HepG2 (cell line): ENCODE data around the gene UBC. TPM values are rescaled to one million over a fixed set of nuclear protein-coding genes. Genes with fewer than 3 reads are reported as not detected.
A peak's percentile ranks its signal among the peaks of the same experiment; 100 is the strongest.

ENCODE experiments used
- ATAC-seq: fragments of 200-7000 bp; cut with Tn5 transposase; 3 replicates; pipeline ENCODE4 v1.9.1; 2020; ENCODE audit warnings: mild to moderate bottlenecking, moderate library complexity
- BruUV-seq: library from RNA; stranded (reverse); fragments of 400-500 nt; replicated peaks from 2 replicates; lab custom pipeline; 2021; lab: Mats Ljungman, UMichigan
- CTCF ChIA-PET: fragments of 300-600 bp; formaldehyde crosslinking; extraction: SDS; loops from one replicate; lab custom pipeline; 2021; ENCODE audit warnings: low total read pairs, inconsistent platforms, low intra/inter-chr PET ratio; lab: Yijun Ruan, JAX
- POLR2A ChIA-PET: fragments of 350-600 bp; sonication (Branson Sonifier 250); formaldehyde crosslinking; loops from one replicate; lab custom pipeline; 2020; ENCODE audit warnings: antibody characterized with exemption, inconsistent platforms; lab: Yijun Ruan, JAX
- DNase-seq: peaks from one replicate; pipeline ENCODE4 v3.0.0-alpha.2; 2015; ENCODE audit warnings: low spot score
- FAIRE-seq: peaks from 3 replicates; lab custom pipeline; 2011; peaks lifted over from hg19 to GRCh38; lab: Jason Lieb, UNC
- H2AFZ ChIP-seq: one replicate; pipeline ENCODE4 v1.6.1; 2011; ENCODE audit warnings: low read length, inconsistent platforms
- H3K27ac ChIP-seq: fragments of 300-600 bp; 3 replicates; pipeline ENCODE4 v1.8.0; 2011; ENCODE audit warnings: mixed run types, mild to moderate bottlenecking, mixed read lengths, low read length, inconsistent platforms; ENCODE audit not compliant: insufficient read depth; ENCODE audit errors: extremely low read length
- H3K27me3 ChIP-seq, 2 experiments: fragments of 200-600 bp in 1 of 2; 2 replicates in 1 of 2; 3 replicates in 1 of 2; pipeline versions ENCODE4 v1.6.0 to v1.8.0; 2011; ENCODE audit warnings: low read length in 2 of 2, mild to moderate bottlenecking in 2 of 2, moderate library complexity in 2 of 2, inconsistent platforms in 1 of 2; ENCODE audit not compliant: insufficient read depth in 2 of 2, control insufficient read depth in 1 of 2
- H3K36me3 ChIP-seq, 2 experiments: fragments of 200-600 bp in 1 of 2; replicated peaks in 1 of 2; 2 replicates in 1 of 2; 3 replicates in 1 of 2; pipeline versions ENCODE4 v1.5.1 to v1.8.0; 2011; ENCODE audit warnings: low read length in 2 of 2, inconsistent platforms in 1 of 2; ENCODE audit not compliant: insufficient read depth in 2 of 2, control insufficient read depth in 1 of 2
- H3K4me1 ChIP-seq: 2 replicates; pipeline ENCODE4 v1.5.1; 2012; ENCODE audit warnings: low read length, inconsistent platforms; ENCODE audit not compliant: insufficient read depth
- H3K4me2 ChIP-seq: 2 replicates; pipeline ENCODE4 v1.6.0; 2011; ENCODE audit warnings: low read depth, low read length, inconsistent platforms
- H3K4me3 ChIP-seq, 3 experiments: fragments of 200-600 bp in 1 of 3; sonication (generic), shearing (Covaris generic) in 1 of 3; replicated peaks in 1 of 3; 2 replicates each; pipeline ENCODE4 v1.5.1; 2011 to 2016; ENCODE audit warnings: low read length in 3 of 3, inconsistent platforms in 2 of 3, low read depth in 2 of 3, mild to moderate bottlenecking in 2 of 3, control low read depth in 1 of 3, mixed read lengths in 1 of 3; ENCODE audit not compliant: insufficient read depth in 1 of 3
- H3K79me2 ChIP-seq: one replicate; pipeline ENCODE4 v1.6.1; 2011; ENCODE audit warnings: low read length, inconsistent platforms; ENCODE audit not compliant: insufficient read depth
- H3K9ac ChIP-seq: 2 replicates; pipeline ENCODE4 v1.6.0; 2011; ENCODE audit warnings: mild to moderate bottlenecking, low read depth, low read length, inconsistent platforms; ENCODE audit not compliant: insufficient read depth
- H3K9me3 ChIP-seq: 2 replicates; pipeline ENCODE4 v1.5.1; 2012; ENCODE audit warnings: mild to moderate bottlenecking, low read length
- H4K20me1 ChIP-seq: 2 replicates; pipeline ENCODE4 v1.6.0; 2011; ENCODE audit warnings: inconsistent platforms, mild to moderate bottlenecking, low read length, moderate library complexity; ENCODE audit not compliant: insufficient read depth
- JUNB ChIP-seq: sonication (generic); formaldehyde crosslinking; IDR thresholded peaks from 2 replicates; pipeline ENCODE4 v1.8.0; 2022; ENCODE audit warnings: missing genetic modification reagents, mild to moderate bottlenecking, borderline replicate concordance
- KDM1A ChIP-seq: IDR thresholded peaks from 2 replicates; pipeline ENCODE4 v1.6.1; 2016; ENCODE audit warnings: missing compliant biosample characterization
- NCOA1 ChIP-seq: sonication (generic); formaldehyde crosslinking; IDR thresholded peaks from 2 replicates; pipeline ENCODE4 v1.9.0; 2021; ENCODE audit warnings: missing genetic modification reagents
- NCOA2 ChIP-seq: sonication (generic); formaldehyde crosslinking; IDR thresholded peaks from 2 replicates; pipeline ENCODE4 v1.8.0; 2022; ENCODE audit warnings: inconsistent platforms
- PAX8 ChIP-seq: sonication (generic); formaldehyde crosslinking; IDR thresholded peaks from 2 replicates; pipeline ENCODE4 v1.8.0; 2022; ENCODE audit warnings: mild to moderate bottlenecking, missing genetic modification reagents, borderline replicate concordance
- SSRP1 ChIP-seq: IDR thresholded peaks from 2 replicates; pipeline ENCODE4 v1.6.1; 2016; ENCODE audit warnings: control low read depth
- ZMYM3 ChIP-seq: sonication (generic); formaldehyde crosslinking; IDR thresholded peaks from 2 replicates; pipeline ENCODE4 v1.5.1; 2020; ENCODE audit warnings: mild to moderate bottlenecking, missing genetic modification reagents
- ZNF143 ChIP-seq: sonication (generic); formaldehyde crosslinking; IDR thresholded peaks from 2 replicates; pipeline ENCODE4 v1.4.0; 2020; ENCODE audit warnings: missing genetic modification reagents
- ZNF18 ChIP-seq: sonication (generic); formaldehyde crosslinking; IDR thresholded peaks from 2 replicates; pipeline ENCODE4 v1.8.0; 2022; ENCODE audit warnings: mild to moderate bottlenecking, missing genetic modification reagents; ENCODE audit not compliant: insufficient replicate concordance
- ZNF770 ChIP-seq: sonication (generic); formaldehyde crosslinking; IDR thresholded peaks from 2 replicates; pipeline ENCODE4 v1.5.0; 2020; ENCODE audit warnings: mild to moderate bottlenecking, missing genetic modification reagents
- WGBS: methylation state at CpG from one replicate; pipeline ENCODE4 v1.1.6; 2017; ENCODE audit warnings: low lambda C conversion rate; 5-methylcytosine and 5-hydroxymethylcytosine counted together
- in situ Hi-C: cut with HindIII; loops from 2 replicates; pipeline ENCODE4 v1.10.0; 2017; ENCODE audit warnings: low pct_unique_long_range_greater_than_20kb; ENCODE audit not compliant: extremely low pct_ligation_motif_present
- intact Hi-C: fragments of 100-400 bp; cut with micrococcal nuclease; formaldehyde crosslinking; loops from one replicate; pipeline ENCODE4 v1.10.0; 2022; ENCODE audit not compliant: unreplicated experiment
- polyA plus RNA-seq, 8 experiments: library from polyadenylated mRNA; depleted of rRNA in 3 of 8; stranded (reverse) in 7 of 8; unstranded in 1 of 8; fragments of >200 nt; fragmentation: Illumina TruSeq in 4 of 8; extraction: Trizol in 4 of 8; gene quantifications; 2 replicates each; pipeline versions ENCODE4 v1.2.1 to v1.2.3, GENCODE V29; 2011 to 2016; ENCODE audit warnings: low read depth in 4 of 8, missing spikeins in 1 of 8, mixed read lengths in 1 of 8; ENCODE audit not compliant: insufficient read depth in 1 of 8
- total RNA-seq, 5 experiments: library from RNA; depleted of rRNA; stranded (reverse); fragments of >200 nt; fragmentation: Illumina TruSeq; extraction: Trizol; gene quantifications; 2 replicates each; pipeline ENCODE4 v1.2.3, GENCODE V29; 2016; ENCODE audit warnings: low read depth in 1 of 5
- TF ChIP-seq, protein P1 (sequence below): sonication (generic); formaldehyde crosslinking; IDR thresholded peaks from 2 replicates; pipeline ENCODE4 v1.9.0; 2022; ENCODE audit warnings: missing genetic modification reagents, mild to moderate bottlenecking, borderline replicate concordance
- TF ChIP-seq, protein P2 (sequence below): sonication (generic); formaldehyde crosslinking; IDR thresholded peaks from 2 replicates; pipeline ENCODE4 v1.5.1; 2020; ENCODE audit warnings: mild to moderate bottlenecking, missing genetic modification reagents, moderate library complexity

The UBC gene
- total and polyA plus RNA-seq, 2 of the 13 experiments (the other 11 are each of a cell fraction or from before 2014, with no cell fraction given), result 805 to 1,432 TPM

DNA sequence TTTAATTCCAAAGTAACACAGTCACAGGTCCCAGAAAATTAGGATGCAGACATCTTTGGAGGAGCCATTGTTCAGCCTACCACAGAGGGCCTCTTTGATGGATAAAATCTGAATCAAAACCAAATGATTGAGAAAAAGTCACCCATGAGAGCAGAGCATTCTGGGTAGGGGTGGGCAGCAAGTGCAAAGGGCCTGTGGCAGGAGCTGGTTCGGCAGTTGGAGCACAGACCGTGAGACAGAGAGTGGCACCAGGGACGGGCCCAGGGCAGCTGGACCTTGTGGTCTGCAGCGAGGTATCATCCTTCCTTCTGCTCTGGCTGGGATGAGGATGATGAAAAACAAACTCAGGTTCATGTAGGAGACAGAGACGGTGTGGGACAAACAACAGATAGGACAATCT lies 18.0 kb downstream of the UBC start:
- POLR2A ChIA-PET, result interaction anchor here (0.9 kb wide), 1 partner anchor 12 kb away, joined by 3 read pairs; no protein-coding TSS in a partner anchor
- ATAC-seq (no peak), DNase-seq (no peak), FAIRE-seq (no peak)
- BruUV-seq, result no TSS peak
- H3K79me2 ChIP-seq, result peaks cover 16% of the 10 kb centered on the region
- 60% methylated on average over 5 of the region's 5 CpGs for WGBS
- no peaks in the 10 kb centered on the region for H3K27me3 ChIP-seq
- no peak overlapping the region for H3K4me3 ChIP-seq
- no peak overlapping the region for H3K27ac ChIP-seq
- H4K20me1 ChIP-seq, result no peaks in the 10 kb centered on the region; the same call in 1 of the 2 replicates
- no peaks in the 10 kb centered on the region for H3K36me3 ChIP-seq
- no peak overlapping the region for H3K4me2 ChIP-seq
- intact Hi-C loops, result no loop called here
- H3K4me1 ChIP-seq, result peaks cover 66% of the 10 kb centered on the region
- TF ChIP-seq ZNF770 (CRISPR knock-in tag), result no peak
- TF ChIP-seq, protein P1, sequence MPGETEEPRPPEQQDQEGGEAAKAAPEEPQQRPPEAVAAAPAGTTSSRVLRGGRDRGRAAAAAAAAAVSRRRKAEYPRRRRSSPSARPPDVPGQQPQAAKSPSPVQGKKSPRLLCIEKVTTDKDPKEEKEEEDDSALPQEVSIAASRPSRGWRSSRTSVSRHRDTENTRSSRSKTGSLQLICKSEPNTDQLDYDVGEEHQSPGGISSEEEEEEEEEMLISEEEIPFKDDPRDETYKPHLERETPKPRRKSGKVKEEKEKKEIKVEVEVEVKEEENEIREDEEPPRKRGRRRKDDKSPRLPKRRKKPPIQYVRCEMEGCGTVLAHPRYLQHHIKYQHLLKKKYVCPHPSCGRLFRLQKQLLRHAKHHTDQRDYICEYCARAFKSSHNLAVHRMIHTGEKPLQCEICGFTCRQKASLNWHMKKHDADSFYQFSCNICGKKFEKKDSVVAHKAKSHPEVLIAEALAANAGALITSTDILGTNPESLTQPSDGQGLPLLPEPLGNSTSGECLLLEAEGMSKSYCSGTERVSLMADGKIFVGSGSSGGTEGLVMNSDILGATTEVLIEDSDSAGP, result 0 out of 2 replicates have a peak, but pooled peaks have one; percentile 26
- TF ChIP-seq ZNF143 (CRISPR knock-in tag), result peak; percentile 58; the same call in 1 of the 2 replicates
- peak; percentile 49; the same call in 1 of the 2 replicates for TF ChIP-seq KDM1A (CRISPR knock-in tag)
- no peak for TF ChIP-seq PAX8 (CRISPR knock-in tag)
- TF ChIP-seq ZMYM3, result peak; percentile 85
- TF ChIP-seq JUNB, result no peak
- TF ChIP-seq ZNF18 (CRISPR knock-in tag), result no peak
- no peak for TF ChIP-seq NCOA1 (CRISPR knock-in tag)
- no peak for TF ChIP-seq SSRP1 (CRISPR knock-in tag)
- TF ChIP-seq, protein P2, sequence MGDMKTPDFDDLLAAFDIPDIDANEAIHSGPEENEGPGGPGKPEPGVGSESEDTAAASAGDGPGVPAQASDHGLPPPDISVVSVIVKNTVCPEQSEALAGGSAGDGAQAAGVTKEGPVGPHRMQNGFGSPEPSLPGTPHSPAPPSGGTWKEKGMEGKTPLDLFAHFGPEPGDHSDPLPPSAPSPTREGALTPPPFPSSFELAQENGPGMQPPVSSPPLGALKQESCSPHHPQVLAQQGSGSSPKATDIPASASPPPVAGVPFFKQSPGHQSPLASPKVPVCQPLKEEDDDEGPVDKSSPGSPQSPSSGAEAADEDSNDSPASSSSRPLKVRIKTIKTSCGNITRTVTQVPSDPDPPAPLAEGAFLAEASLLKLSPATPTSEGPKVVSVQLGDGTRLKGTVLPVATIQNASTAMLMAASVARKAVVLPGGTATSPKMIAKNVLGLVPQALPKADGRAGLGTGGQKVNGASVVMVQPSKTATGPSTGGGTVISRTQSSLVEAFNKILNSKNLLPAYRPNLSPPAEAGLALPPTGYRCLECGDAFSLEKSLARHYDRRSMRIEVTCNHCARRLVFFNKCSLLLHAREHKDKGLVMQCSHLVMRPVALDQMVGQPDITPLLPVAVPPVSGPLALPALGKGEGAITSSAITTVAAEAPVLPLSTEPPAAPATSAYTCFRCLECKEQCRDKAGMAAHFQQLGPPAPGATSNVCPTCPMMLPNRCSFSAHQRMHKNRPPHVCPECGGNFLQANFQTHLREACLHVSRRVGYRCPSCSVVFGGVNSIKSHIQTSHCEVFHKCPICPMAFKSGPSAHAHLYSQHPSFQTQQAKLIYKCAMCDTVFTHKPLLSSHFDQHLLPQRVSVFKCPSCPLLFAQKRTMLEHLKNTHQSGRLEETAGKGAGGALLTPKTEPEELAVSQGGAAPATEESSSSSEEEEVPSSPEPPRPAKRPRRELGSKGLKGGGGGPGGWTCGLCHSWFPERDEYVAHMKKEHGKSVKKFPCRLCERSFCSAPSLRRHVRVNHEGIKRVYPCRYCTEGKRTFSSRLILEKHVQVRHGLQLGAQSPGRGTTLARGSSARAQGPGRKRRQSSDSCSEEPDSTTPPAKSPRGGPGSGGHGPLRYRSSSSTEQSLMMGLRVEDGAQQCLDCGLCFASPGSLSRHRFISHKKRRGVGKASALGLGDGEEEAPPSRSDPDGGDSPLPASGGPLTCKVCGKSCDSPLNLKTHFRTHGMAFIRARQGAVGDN (CRISPR knock-in tag), result peak; percentile 26; the same call in 1 of the 2 replicates
- no peak for TF ChIP-seq NCOA2
- in situ Hi-C loops, result no loop called here
- CTCF ChIA-PET, result no interaction called here
- H2AFZ ChIP-seq, result no peak overlapping the region
- H3K9me3 ChIP-seq, result no peaks in the 10 kb centered on the region
- no peak overlapping the region for H3K9ac ChIP-seq
